NCI-H774 (cell line): Measurements from ENCODE around the gene ANKRD55.
"Not testable (repeated sequence)": the region's sequence is repeated elsewhere in the genome, so short reads cannot be mapped to it uniquely, and the experiment has no call there.

Experiments used
- DNase-seq: peaks from one replicate; lab custom pipeline; 2025; lab: John Stamatoyannopoulos, UW

The ANKRD55 gene

GRCh38 chr5:56168066-56168478, 65.1 kb downstream of the ANKRD55 start:
- no peak for DNase-seq

GRCh38 chr5:56167519-56167918, 65.6 kb downstream of the ANKRD55 start:
- no peak for DNase-seq

GRCh38 chr5:56166671-56167385, 66.3 kb downstream of the ANKRD55 start:
- DNase-seq = no peak

DNA sequence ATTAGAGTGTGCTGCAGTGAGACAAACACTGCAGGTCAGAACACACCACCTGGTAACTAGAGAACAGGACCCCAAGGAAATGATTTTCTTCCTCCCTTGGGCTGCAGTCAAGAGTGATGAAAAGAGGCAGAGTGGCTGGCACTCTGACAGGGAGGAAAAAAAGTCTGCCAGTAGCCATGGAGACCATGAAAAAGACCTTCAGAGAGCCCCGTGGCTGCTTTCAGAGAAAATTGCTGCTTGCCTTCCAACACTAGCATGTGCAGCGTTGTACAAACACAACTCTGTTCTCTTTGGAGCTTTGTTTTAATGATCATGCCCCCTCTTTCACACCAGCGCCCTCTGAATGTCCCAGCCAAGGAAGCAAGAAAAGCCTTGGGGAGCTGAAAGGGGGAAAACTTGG, 68.8 kb downstream of the ANKRD55 start:
- DNase-seq = no peak

- no peak for DNase-seq
These were observed 71.2 kb downstream of the ANKRD55 start for GRCh38 chr5:56161927-56162326.

- DNase-seq = no peak
These were observed 71.7 kb downstream of the ANKRD55 start for GRCh38 chr5:56161439-56161823.

GRCh38 chr5:56160723-56161438, 72.2 kb downstream of the ANKRD55 start:
- DNase-seq = no peak

GRCh38 chr5:56159521-56159947, 73.6 kb downstream of the ANKRD55 start:
- DNase-seq = no peak

- no peak for DNase-seq
These were observed 74.7 kb downstream of the ANKRD55 start for GRCh38 chr5:56158331-56158960.

DNA sequence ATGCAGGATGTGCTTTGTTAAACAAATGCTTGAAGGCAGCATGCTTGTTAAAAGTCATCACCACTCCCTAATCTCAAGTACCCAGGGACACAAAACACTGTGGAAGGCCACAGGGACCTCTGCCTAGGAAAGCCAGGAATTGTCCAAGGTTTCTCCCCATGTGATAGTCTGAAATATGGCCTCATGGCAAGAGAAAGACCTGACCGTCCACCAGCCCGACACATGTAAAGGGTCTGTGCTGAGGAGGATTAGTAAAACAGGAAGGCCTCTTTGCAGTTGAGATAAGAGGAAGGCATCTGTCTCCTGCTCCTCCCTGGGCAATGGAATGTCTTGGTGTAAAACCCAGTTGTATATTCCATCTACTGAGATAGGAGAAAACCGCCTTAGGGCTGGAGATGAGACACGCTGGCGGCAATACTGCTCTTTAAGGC, 75.9 kb downstream of the ANKRD55 start:
- DNase-seq = not testable (repeated sequence)

- DNase-seq = not testable (repeated sequence)
These were observed 76.4 kb downstream of the ANKRD55 start for GRCh38 chr5:56156585-56157190.

DNA sequence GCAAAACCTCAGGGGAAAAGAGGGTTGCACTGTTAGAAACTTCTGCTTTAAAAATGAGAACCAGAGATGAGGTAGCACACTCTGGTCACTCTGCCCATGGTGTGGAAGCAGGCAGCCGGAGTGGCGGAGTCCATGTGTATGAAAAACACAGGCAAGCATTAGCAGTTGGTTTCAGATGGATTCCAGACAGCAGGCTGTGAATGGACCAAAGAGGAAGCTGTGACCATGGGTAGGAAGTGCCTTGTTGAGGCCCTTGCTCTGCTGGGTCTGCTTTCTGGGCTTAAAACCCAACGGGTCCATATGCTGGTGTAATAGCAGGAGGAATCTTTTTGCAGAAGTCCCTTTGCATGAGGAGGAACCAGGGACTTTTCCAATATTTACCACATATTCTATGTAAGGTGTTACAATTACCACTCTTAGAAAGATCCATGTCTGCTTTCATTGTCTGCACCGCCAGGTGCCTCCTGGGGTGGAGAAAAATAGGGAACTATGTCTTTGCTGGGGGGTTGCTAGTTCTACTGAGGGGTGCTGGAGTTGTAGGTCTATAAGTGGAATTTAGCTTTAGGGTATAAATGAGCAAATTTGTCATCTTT, 77.0 kb downstream of the ANKRD55 start:
- no peak for DNase-seq

DNA sequence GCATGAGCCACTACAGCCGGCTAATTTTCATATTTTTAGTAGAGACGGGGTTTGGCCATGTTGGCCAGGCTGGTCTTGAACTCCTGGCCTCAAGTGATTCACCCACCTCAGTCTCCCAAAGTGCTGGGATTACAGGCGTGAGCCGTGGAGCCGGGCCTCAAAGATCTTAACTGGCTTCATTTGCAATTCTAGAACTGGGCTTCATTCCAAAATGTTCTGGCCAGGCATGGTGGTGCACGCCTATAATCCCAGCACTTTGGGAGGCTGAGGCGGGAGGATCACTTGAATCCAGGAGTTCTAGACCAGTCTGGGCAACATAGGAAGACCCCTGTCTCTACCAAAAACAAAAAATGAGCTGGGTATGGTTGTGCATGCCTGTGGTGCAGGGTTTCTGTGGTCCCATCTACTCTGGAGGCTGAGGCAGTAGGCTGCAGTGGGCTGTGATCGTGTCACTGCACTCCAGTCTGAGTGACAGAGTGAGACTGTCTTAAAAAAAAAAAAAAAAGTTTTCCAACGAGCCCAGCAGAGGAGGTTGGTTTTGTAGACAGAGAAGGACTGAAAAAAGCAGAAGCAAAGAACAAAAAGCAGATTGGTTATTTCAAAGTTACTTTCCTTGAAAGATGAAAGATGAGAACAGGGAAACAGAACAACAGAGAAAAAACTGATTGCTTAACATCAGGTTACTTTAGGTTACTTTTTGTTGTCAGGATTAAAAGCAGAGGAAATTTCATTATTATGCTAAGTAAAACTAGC, 78.2 kb downstream of the ANKRD55 start:
- DNase-seq = no peak

DNA sequence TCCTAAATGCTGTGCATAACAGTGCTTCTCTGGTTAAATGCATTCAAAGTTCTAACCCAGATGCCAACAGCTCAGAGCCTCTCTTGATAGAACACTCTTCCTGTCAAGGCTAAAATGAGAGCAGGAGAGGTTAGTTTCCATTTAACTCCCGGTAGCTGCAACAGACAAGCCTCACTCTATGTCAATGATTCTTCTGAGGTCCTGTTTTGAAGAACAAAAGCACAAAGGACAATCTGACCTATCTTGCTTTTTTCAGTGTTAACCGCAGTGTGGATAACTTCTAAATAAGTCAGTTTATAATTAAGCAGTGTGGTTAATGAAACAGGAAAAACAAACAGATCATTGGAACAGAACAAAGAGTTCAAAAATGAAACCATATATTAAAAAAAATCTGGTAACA, 80.7 kb downstream of the ANKRD55 start:
- DNase-seq = no peak

- not testable (repeated sequence) for DNase-seq
These were observed 82.4 kb downstream of the ANKRD55 start for GRCh38 chr5:56150756-56151155.

DNA sequence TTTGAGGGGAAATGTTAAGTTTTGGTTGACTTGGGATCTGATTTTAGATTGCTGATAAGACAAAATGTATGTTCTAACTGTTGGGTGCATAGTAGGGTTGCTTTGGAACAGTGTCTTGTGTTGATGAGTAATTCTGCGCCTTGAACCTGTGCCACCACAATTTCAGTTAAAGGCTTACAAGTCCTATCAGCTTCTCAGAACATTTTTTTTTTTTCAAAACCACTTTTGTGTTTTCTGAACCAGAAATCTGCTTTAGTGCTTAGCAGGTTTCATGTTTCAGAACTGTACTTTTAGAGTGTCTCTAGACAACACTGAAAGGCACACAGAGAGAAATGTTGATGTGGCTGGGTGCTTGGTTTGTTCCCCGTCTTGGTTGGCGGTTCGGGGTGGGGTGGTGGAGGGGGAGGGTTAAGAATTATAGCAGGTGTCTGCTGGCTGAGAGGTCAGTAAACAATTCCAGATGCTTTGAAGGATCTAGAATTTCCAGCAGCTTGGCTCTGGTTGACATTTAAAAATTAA, 84.6 kb downstream of the ANKRD55 start:
- DNase-seq = peak; percentile 28

DNA sequence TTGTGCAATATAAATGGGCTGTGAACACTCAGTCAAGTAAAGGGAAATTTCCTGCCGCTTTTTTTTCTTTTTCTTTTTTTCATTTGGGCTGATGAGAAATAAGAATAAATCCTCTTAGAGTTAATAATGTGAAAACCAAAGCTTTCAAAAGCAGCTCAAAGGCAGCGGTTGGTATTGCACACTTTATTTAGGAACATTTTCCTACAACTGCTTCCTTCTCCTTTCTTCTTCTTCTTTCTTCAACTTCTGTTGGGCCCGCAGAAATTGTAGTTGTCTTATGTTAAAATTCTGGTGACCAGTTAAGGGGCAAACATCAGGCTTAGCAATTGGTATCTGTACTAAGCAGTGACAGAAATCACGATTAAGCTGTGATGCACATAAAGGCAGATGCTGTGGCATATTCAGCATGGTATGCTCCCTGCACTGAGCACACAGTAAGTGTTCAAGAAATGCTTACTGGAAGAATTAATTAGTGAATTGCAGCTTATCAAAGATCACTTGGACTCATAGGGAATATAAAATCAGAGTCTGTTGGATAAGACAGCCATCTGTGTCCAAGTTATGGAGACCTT, 85.4 kb downstream of the ANKRD55 start:
- DNase-seq = no peak

- DNase-seq = no peak
These were observed 86.0 kb downstream of the ANKRD55 start for GRCh38 chr5:56147106-56147505.

DNA sequence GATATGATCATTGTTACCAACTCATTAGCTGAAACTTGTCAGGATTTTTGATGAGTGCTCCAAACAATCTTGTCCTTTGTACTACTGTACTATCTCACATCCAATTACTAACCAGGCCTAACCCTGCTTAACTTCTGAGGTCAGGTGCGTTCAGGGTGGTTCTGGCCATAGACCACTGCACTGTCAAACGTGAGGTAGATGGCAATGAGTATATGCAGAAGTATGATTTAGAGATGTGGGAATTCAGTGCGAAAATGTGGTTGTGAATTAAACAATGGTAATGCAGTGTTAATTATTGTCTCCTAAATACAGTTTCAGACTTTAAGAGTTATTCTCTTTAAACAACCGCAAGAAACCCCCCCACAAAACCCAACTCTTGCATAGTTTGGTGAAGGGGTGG, 86.5 kb downstream of the ANKRD55 start:
- DNase-seq = no peak

DNA sequence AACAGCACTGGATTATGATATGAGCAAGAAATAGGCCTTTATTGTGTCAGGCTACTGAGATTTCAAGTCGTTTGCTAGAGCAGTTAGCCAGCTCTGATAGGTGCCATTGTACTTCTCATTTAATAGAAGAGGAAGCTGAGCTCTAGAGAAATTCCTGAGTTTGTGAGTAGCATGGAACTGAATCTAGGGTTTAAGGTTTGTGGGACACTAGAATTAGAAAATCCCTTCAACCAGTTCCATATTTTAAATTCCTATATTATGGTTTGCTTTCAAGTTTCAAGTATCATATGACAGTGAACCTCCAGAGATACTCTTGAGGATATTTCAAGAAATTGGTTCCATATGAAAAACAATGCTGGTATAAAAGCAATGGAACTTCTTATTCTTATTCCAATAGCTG, 87.6 kb downstream of the ANKRD55 start:
- DNase-seq = no peak

GRCh38 chr5:56145106-56145505, 88.0 kb downstream of the ANKRD55 start:
- no peak for DNase-seq
